ENCODE measurements around the gene TTLL13. TPM values are rescaled to one million over a fixed set of nuclear protein-coding genes. Genes with fewer than 3 reads are reported as not detected.

TTLL13 gene
- total and polyA plus RNA-seq, 2 donors = 0.05 TPM; not detected in 1

- 88% methylated on average over 4 of the region's 4 CpGs for WGBS
- H3K4me1 ChIP-seq (ENCODE audit: insufficient read depth) = no peaks in the 10 kb centered on the region
- no peak overlapping the region for H3K4me3 ChIP-seq (ENCODE audit: low read depth, low read length)
- DNase-seq (ENCODE audit: extremely low spot score) = no peak
- no peaks in the 10 kb centered on the region for H3K36me3 ChIP-seq (ENCODE audit: insufficient read depth)
- no peak overlapping the region for H3K27ac ChIP-seq (ENCODE audit: low read depth)
Observed at GRCh38 chr15:90309020-90309419, 59.7 kb downstream of the TTLL13 start.

Small RNA genes lying within 50 kb of the gene (small RNA-seq; reads per million reads assigned to genes)
- not detected for gene AC091167.3
- gene RN7SL736P = not detected

Other genes starting within 250 kb of the TTLL13 start
- 9.7 TPM for gene ZNF710, start 248.2 kb upstream of the TTLL13 start, total RNA-seq
- 9.6 TPM for gene ZNF710, start 248.2 kb upstream of the TTLL13 start, polyA plus RNA-seq
- gene IDH2, start 147.1 kb upstream of the TTLL13 start, total RNA-seq = 85.0 TPM
- 105 TPM for gene IDH2, start 147.1 kb upstream of the TTLL13 start, polyA plus RNA-seq
- 39.3 TPM for gene SEMA4B, start 48.2 kb upstream of the TTLL13 start, total RNA-seq
- gene SEMA4B, start 48.2 kb upstream of the TTLL13 start, polyA plus RNA-seq = 60.8 TPM
- gene CIB1, start 15.6 kb upstream of the TTLL13 start, total RNA-seq = 17.9 TPM
- gene CIB1, start 15.6 kb upstream of the TTLL13 start, polyA plus RNA-seq = 84.7 TPM
- gene GDPGP1, start 15.3 kb upstream of the TTLL13 start, total RNA-seq = 6.6 TPM
- gene GDPGP1, start 15.3 kb upstream of the TTLL13 start, polyA plus RNA-seq = 3.6 TPM
- gene NGRN, start 16.1 kb downstream of the TTLL13 start, total RNA-seq = 72.2 TPM
- 104 TPM for gene NGRN, start 16.1 kb downstream of the TTLL13 start, polyA plus RNA-seq
- 3.3 TPM for gene ZNF774, start 102.7 kb downstream of the TTLL13 start, total RNA-seq
- gene ZNF774, start 102.7 kb downstream of the TTLL13 start, polyA plus RNA-seq = 1.1 TPM
- 257 TPM for gene IQGAP1, start 138.7 kb downstream of the TTLL13 start, total RNA-seq
- gene IQGAP1, start 138.7 kb downstream of the TTLL13 start, polyA plus RNA-seq = 147 TPM

Data from urinary bladder (tissue), 4 donors.